ENCODE data around the gene ELFN1.

The ELFN1 gene

GRCh38 chr7:1643270-1644092, 26.6 kb upstream of the ELFN1 start:
- no peak for DNase-seq (ENCODE audit: insufficient read length)
- no peak for FAIRE-seq
- TF ChIP-seq POLR2AphosphoS5 (IDR thresholded peaks at IDR 0.05; ENCODE audit: low read depth, low read length): no peak
- TF ChIP-seq TAF1 (IDR thresholded peaks at IDR 0.05; ENCODE audit: borderline replicate concordance, low read depth, low read length): no peak
- no peak for TF ChIP-seq POLR2A (IDR thresholded peaks at IDR 0.05; ENCODE audit: low read depth, low read length)

- no peak for DNase-seq (ENCODE audit: insufficient read length)
- no peak for FAIRE-seq
- TF ChIP-seq POLR2AphosphoS5 (IDR thresholded peaks at IDR 0.05; ENCODE audit: low read depth, low read length): no peak
- TF ChIP-seq POLR2A (IDR thresholded peaks at IDR 0.05; ENCODE audit: low read depth, low read length): no peak
- no peak for TF ChIP-seq TAF1 (IDR thresholded peaks at IDR 0.05; ENCODE audit: borderline replicate concordance, low read depth, low read length)
Observed at GRCh38 chr7:1644341-1645070, 25.6 kb upstream of the ELFN1 start.

DNA sequence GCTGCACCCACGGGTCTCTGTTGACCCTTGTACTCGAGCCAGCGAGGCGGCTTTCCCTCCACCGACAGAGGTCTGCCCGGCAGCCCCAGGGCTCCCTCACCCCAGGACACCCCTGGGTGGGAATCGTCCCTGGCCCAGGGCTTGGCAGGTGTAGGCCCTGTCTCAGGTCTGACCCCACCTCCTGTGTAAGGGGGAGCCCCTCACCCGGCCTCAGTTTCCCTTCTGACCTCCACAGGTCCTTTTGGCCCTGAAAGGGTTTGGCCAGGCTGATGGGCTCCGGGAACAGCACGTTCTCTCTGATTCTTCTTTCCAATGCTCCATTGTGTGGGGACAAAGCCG, 25.0 kb upstream of the ELFN1 start:
- no peak for FAIRE-seq
- no peak for DNase-seq (ENCODE audit: insufficient read length)
- TF ChIP-seq TAF1 (IDR thresholded peaks at IDR 0.05; ENCODE audit: borderline replicate concordance, low read depth, low read length) (no peak), POLR2A (IDR thresholded peaks at IDR 0.05; ENCODE audit: low read depth, low read length) (no peak), POLR2AphosphoS5 (IDR thresholded peaks at IDR 0.05; ENCODE audit: low read depth, low read length) (no peak)

GRCh38 chr7:1645476-1645875, 24.6 kb upstream of the ELFN1 start:
- DNase-seq (ENCODE audit: insufficient read length) (no peak), FAIRE-seq (no peak)
- no peak for TF ChIP-seq POLR2AphosphoS5 (IDR thresholded peaks at IDR 0.05; ENCODE audit: low read depth, low read length)
- TF ChIP-seq TAF1 (IDR thresholded peaks at IDR 0.05; ENCODE audit: borderline replicate concordance, low read depth, low read length): no peak
- TF ChIP-seq POLR2A (IDR thresholded peaks at IDR 0.05; ENCODE audit: low read depth, low read length): no peak

DNA sequence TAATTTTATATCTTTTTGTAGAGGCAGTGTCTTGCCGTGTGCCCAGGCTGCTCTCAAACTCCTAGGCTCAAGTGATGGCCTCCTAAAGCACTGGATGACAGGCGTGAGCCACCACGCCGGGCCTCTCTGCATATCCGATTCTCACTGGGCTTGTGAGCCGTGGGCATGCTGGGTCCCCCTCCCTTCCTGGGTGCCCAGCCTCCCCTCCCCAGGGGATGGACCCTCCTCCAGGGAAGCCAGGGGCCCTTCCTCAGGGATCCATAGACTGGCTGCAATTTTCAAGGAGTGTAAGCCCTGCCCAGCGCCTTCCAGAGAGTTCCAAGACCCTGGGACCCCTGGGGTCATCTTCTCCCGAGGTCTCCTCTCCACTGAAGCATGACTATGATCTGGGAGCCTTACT, 23.7 kb upstream of the ELFN1 start:
- FAIRE-seq: no peak
- no peak for DNase-seq (ENCODE audit: insufficient read length)
- TF ChIP-seq POLR2A (IDR thresholded peaks at IDR 0.05; ENCODE audit: low read depth, low read length) (no peak), TAF1 (IDR thresholded peaks at IDR 0.05; ENCODE audit: borderline replicate concordance, low read depth, low read length) (no peak), POLR2AphosphoS5 (IDR thresholded peaks at IDR 0.05; ENCODE audit: low read depth, low read length) (no peak)

DNA sequence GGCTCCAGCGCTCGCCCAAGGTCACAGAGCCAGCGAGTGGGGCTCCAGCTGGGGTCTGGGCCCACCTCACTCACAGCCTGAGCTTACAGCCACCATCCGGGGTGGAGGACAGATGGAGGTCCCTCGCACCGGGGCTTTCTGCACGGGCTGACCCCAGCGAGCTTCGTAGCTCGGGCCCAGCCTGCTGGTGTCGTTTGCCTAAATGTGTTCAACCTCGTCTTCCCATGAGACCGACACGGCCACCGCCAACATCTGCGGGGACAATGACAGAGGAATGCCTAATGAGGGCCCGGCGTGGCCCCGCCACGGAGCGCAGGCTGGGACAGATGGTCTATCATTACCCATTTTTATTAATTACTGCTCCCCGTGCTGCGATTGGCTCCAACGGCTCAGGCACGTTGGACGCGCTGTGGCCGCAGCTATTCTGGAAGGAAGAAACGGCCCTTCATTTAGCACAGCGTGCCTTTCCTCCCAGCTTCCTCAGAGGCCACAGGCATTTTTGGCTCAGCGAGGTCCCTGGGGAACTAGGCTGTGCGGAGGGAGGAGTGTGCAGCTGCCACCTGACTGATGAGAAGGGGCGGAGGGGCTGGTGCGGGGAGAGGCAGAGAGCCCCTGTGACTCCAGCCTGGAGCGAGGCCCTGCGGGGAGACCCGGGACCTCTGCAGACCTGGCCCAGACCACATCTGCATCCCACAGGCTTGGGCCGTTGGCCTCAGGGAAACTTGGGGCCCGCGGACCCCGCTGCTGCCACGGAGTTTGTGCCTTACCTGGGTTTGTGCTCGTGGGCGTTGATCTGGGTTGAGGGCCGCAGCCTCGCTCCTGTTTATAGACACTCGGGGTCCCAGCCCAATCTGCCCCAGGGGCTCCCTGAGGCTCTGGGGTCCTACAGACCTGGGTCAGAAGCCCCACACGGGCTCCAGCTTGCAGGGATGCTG, 22.9 kb upstream of the ELFN1 start:
- no peak for TF ChIP-seq POLR2A (IDR thresholded peaks at IDR 0.05; ENCODE audit: low read depth, low read length)
- TF ChIP-seq POLR2AphosphoS5 (IDR thresholded peaks at IDR 0.05; ENCODE audit: low read depth, low read length): no peak
- no peak for TF ChIP-seq TAF1 (IDR thresholded peaks at IDR 0.05; ENCODE audit: borderline replicate concordance, low read depth, low read length)
- no peak for FAIRE-seq
- DNase-seq (ENCODE audit: insufficient read length): no peak

DNA sequence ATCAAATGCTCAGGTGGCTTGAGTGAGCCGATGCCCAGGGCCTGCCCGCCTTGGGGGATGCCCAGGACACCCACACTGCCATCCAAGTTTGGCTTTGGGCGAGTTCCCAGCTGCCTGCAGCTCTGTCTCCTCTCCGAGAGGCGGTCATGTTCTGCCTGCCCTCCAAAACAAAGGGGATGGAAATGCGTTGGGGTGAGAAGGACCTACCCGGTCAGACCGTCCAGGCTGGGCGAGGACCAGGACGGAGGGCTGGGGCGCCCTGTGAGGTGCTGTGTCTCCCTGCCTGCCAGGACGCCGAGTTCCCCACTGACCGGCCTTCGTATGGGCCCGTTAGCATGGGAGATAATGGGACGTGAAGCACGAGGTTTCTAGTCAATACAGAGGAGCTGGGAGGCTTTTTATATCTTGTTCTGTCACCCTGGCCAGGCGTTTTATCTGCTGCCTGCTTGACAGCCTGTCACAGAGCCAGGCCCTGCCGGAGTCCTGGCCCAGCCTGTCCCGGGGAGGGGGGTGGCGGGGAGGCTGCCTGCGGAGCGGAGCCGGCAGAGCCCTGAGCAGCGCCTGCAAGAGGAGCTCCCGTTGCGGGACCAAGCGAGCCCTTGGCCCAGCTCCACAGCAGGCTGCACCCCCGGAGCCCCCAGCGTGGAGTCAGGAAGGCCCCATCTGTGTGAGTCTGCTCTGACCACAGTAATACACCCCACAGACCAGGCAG, 22.0 kb upstream of the ELFN1 start:
- no peak for DNase-seq (ENCODE audit: insufficient read length)
- no peak for TF ChIP-seq POLR2A (IDR thresholded peaks at IDR 0.05; ENCODE audit: low read depth, low read length)
- FAIRE-seq: no peak

GRCh38 chr7:1649751-1650326, 20.2 kb upstream of the ELFN1 start:
- FAIRE-seq (no peak), DNase-seq (ENCODE audit: insufficient read length) (no peak)
- TF ChIP-seq TAF1 (IDR thresholded peaks at IDR 0.05; ENCODE audit: borderline replicate concordance, low read depth, low read length): no peak
- no peak for TF ChIP-seq POLR2A (IDR thresholded peaks at IDR 0.05; ENCODE audit: low read depth, low read length)
- TF ChIP-seq POLR2AphosphoS5 (IDR thresholded peaks at IDR 0.05; ENCODE audit: low read depth, low read length): no peak

- FAIRE-seq (no peak), DNase-seq (ENCODE audit: insufficient read length) (no peak)
- no peak for TF ChIP-seq TAF1 (IDR thresholded peaks at IDR 0.05; ENCODE audit: borderline replicate concordance, low read depth, low read length)
- TF ChIP-seq POLR2A (IDR thresholded peaks at IDR 0.05; ENCODE audit: low read depth, low read length): no peak
- no peak for TF ChIP-seq POLR2AphosphoS5 (IDR thresholded peaks at IDR 0.05; ENCODE audit: low read depth, low read length)
Observed at GRCh38 chr7:1650363-1651030, 19.6 kb upstream of the ELFN1 start.

DNA sequence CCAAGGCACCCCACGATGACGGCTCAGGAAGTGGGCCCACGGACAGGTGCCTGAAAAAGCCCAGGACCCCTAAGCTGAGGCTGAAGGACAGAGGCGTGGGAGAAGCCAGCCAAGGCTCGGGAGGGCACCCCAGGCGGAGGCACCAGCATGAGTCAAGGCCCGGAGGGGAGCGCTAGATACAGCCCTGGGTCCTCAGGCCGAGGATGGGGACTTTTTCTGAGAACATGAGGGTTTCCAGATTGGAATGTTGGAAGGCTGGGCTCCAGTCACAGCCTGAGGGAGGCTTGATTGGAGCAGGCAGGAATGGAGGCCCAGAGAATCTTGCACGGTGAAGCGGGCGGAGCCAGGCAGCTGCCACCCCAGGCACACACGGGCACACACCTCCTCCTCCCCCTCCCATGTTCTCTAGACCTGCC, 19.0 kb upstream of the ELFN1 start:
- DNase-seq (ENCODE audit: insufficient read length) (no peak), FAIRE-seq (no peak)
- TF ChIP-seq POLR2A (IDR thresholded peaks at IDR 0.05; ENCODE audit: low read depth, low read length) (no peak), POLR2AphosphoS5 (IDR thresholded peaks at IDR 0.05; ENCODE audit: low read depth, low read length) (no peak)
